Measurements from ENCODE around the gene FLNC. TPM values are rescaled to one million over a fixed set of nuclear protein-coding genes. Genes with fewer than 3 reads are reported as not detected.

The FLNC gene
- total RNA-seq, 1 donor from 2014 or later, result 11.7 TPM

GRCh38 chr7:128892521-128893250 lies 62.5 kb downstream of the FLNC start:
- Histone ChIP-seq H3K9me3 (no peaks in the 10 kb centered on the region), H3K4me1 (peaks cover 6% of the 10 kb centered on the region), H3K27me3 (ENCODE audit: low read depth) (peaks cover 22% of the 10 kb centered on the region), H3K4me3 (no peak overlapping the region), H3K36me3 (no peaks in the 10 kb centered on the region), H3K27ac (no peak overlapping the region)
- intact Hi-C loops (cut with DNase I), result no loop called here
- DNase-seq, result no peak
- peak in 1 of 2 donors; percentile 5 for ATAC-seq
- TF ChIP-seq CTCF (IDR thresholded peaks at IDR 0.05), result no peak

- no peaks in the 10 kb centered on the region for H3K9me3 ChIP-seq
- DNase-seq (no peak), ATAC-seq (peak in 1 of 2 donors; percentile 59)
- H3K27me3 ChIP-seq (ENCODE audit: low read depth), result peaks cover 22% of the 10 kb centered on the region
- H3K4me3 ChIP-seq, result no peak overlapping the region
- no peak for TF ChIP-seq CTCF (IDR thresholded peaks at IDR 0.05)
- no peak overlapping the region for H3K27ac ChIP-seq
- H3K36me3 ChIP-seq, result no peaks in the 10 kb centered on the region
- intact Hi-C loops (cut with DNase I), result no loop called here
- H3K4me1 ChIP-seq, result peaks cover 6% of the 10 kb centered on the region
Measured at GRCh38 chr7:128893251-128894100, 63.3 kb downstream of the FLNC start.

- H3K4me1 ChIP-seq, result peaks cover 6% of the 10 kb centered on the region
- H3K27me3 ChIP-seq (ENCODE audit: low read depth), result peaks cover 22% of the 10 kb centered on the region
- TF ChIP-seq CTCF (IDR thresholded peaks at IDR 0.05), result no peak
- no peak overlapping the region for H3K27ac ChIP-seq
- DNase-seq (no peak), ATAC-seq (no peak)
- intact Hi-C loops (cut with DNase I), result no loop called here
- no peak overlapping the region for H3K4me3 ChIP-seq
- no peaks in the 10 kb centered on the region for H3K9me3 ChIP-seq
- H3K36me3 ChIP-seq, result no peaks in the 10 kb centered on the region
Measured at GRCh38 chr7:128894101-128894440, 63.9 kb downstream of the FLNC start.

GRCh38 chr7:128895320-128895719 lies 65.1 kb downstream of the FLNC start:
- ATAC-seq (no peak), DNase-seq (no peak)
- TF ChIP-seq CTCF (IDR thresholded peaks at IDR 0.05), result no peak
- Histone ChIP-seq H3K27ac (no peak overlapping the region), H3K4me3 (no peak overlapping the region), H3K9me3 (no peaks in the 10 kb centered on the region), H3K27me3 (ENCODE audit: low read depth) (peaks cover 22% of the 10 kb centered on the region), H3K4me1 (peaks cover 6% of the 10 kb centered on the region), H3K36me3 (no peaks in the 10 kb centered on the region)
- intact Hi-C loops (cut with DNase I), result no loop called here

- no peak for TF ChIP-seq CTCF (IDR thresholded peaks at IDR 0.05)
- H3K27me3 ChIP-seq (ENCODE audit: low read depth), result peaks cover 7% of the 10 kb centered on the region
- ATAC-seq (no peak), DNase-seq (no peak)
- H3K27ac ChIP-seq, result no peak overlapping the region
- intact Hi-C loops (cut with DNase I), result no loop called here
- H3K4me1 ChIP-seq, result no peaks in the 10 kb centered on the region
- H3K4me3 ChIP-seq, result no peak overlapping the region
- H3K36me3 ChIP-seq, result no peaks in the 10 kb centered on the region
- no peaks in the 10 kb centered on the region for H3K9me3 ChIP-seq
Measured at GRCh38 chr7:128899392-128899791, 69.2 kb downstream of the FLNC start.

Measured in lower lobe of right lung (tissue), 2 donors.